AG10803 (cell line): ENCODE data around the gene NCK2.
"Not testable (repeated sequence)": the region's sequence is repeated elsewhere in the genome, so short reads cannot be mapped to it uniquely, and the experiment has no call there.

Experiments used
- DNase-seq: peaks from one replicate; pipeline ENCODE4 v3.0.0; 2010; ENCODE audit warnings: low read depth
- H3K4me3 ChIP-seq: 2 replicates; pipeline ENCODE4 v1.5.1; 2011; ENCODE audit warnings: mild to moderate bottlenecking, low read length, control low read depth
- CTCF ChIP-seq: conservative IDR thresholded peaks from 2 replicates; pipeline ENCODE4 v1.5.1; 2011; ENCODE audit warnings: mild to moderate bottlenecking, low read length, control low read depth, inconsistent platforms

Gene NCK2

GRCh38 chr2:105768961-105769452, 24.3 kb downstream of the NCK2 start:
- H3K4me3 ChIP-seq: no peak overlapping the region
- TF ChIP-seq CTCF: no peak
- DNase-seq: no peak

GRCh38 chr2:105769504-105769903, 24.8 kb downstream of the NCK2 start:
- no peak for TF ChIP-seq CTCF
- no peak for DNase-seq
- H3K4me3 ChIP-seq: no peak overlapping the region

- DNase-seq: no peak
- no peak for TF ChIP-seq CTCF
- no peak overlapping the region for H3K4me3 ChIP-seq
Measured at GRCh38 chr2:105770149-105770548, 25.4 kb downstream of the NCK2 start.

- H3K4me3 ChIP-seq, DNase-seq: not testable (repeated sequence)
Measured at GRCh38 chr2:105771291-105771690, 26.6 kb downstream of the NCK2 start.

- no peak for DNase-seq
- no peak for TF ChIP-seq CTCF
- H3K4me3 ChIP-seq: no peak overlapping the region
Measured at GRCh38 chr2:105771836-105772235, 27.1 kb downstream of the NCK2 start.

GRCh38 chr2:105772362-105772761, 27.6 kb downstream of the NCK2 start:
- H3K4me3 ChIP-seq: no peak overlapping the region

GRCh38 chr2:105773568-105773967, 28.9 kb downstream of the NCK2 start:
- TF ChIP-seq CTCF: no peak
- H3K4me3 ChIP-seq: no peak overlapping the region
- no peak for DNase-seq

More at GRCh38 chr2:105772362-105772761, 27.6 kb downstream of the NCK2 start:
- no peak for TF ChIP-seq CTCF
- no peak for DNase-seq
